OCI-M2 (cell line): ENCODE measurements around the gene NETO2.

Experiments used
- DNase-seq: peaks from one replicate; lab custom pipeline; 2025; ENCODE audit not compliant: unreplicated experiment; lab: John Stamatoyannopoulos, UW

NETO2 gene

GRCh38 chr16:47047524-47048203 is 96.1 kb downstream of the NETO2 start:
- no peak for DNase-seq

GRCh38 chr16:47046726-47047523 is 96.8 kb downstream of the NETO2 start:
- DNase-seq = no peak

GRCh38 chr16:47045459-47045858 is 98.3 kb downstream of the NETO2 start:
- no peak for DNase-seq

GRCh38 chr16:47045023-47045422 is 98.7 kb downstream of the NETO2 start:
- DNase-seq = no peak

GRCh38 chr16:47043970-47044684 is 99.6 kb downstream of the NETO2 start:
- no peak for DNase-seq

GRCh38 chr16:47043200-47043599 is 100.5 kb downstream of the NETO2 start:
- no peak for DNase-seq

- no peak for DNase-seq
Observed at GRCh38 chr16:47037746-47038458, 105.8 kb downstream of the NETO2 start.

- DNase-seq = no peak
Observed at GRCh38 chr16:47037396-47037745, 106.4 kb downstream of the NETO2 start.

GRCh38 chr16:47036201-47036600 is 107.5 kb downstream of the NETO2 start:
- no peak for DNase-seq

- DNase-seq = no peak
Observed at GRCh38 chr16:47035436-47035835, 108.3 kb downstream of the NETO2 start.

GRCh38 chr16:47034455-47034854 is 109.3 kb downstream of the NETO2 start:
- DNase-seq = no peak

GRCh38 chr16:47033176-47033575 is 110.6 kb downstream of the NETO2 start:
- DNase-seq = no peak

- no peak for DNase-seq
Observed at GRCh38 chr16:47029724-47030123, 114.0 kb downstream of the NETO2 start.

GRCh38 chr16:47028767-47029377 is 114.9 kb downstream of the NETO2 start:
- DNase-seq = no peak
